Measurements from ENCODE around the gene NRXN3.

NRXN3 gene

DNA sequence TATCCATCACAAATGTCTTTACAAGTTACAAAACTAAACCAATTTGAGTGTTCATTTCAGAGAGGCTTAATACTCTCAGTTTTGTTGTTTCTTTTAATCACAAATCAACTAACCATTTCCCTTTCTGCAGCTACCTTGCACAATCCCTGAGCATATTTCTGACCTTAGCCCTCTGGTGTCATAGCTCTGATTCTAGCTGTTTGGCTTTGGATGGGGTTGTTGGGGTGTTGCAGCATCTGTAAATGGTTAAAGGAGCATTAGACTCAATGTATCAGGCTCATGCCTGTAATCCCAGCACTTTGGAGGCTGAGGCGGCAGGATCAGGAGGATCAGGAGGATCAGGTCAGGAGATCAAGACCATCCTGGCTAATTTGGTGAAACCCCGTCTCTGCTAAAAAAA, 461.4 kb downstream of the NRXN3 start:
- in situ Hi-C loops (cut with MboI; ENCODE audit: low sequenced_read_pairs, unreplicated experiment) = no loop called here
- TF ChIP-seq, protein P1, sequence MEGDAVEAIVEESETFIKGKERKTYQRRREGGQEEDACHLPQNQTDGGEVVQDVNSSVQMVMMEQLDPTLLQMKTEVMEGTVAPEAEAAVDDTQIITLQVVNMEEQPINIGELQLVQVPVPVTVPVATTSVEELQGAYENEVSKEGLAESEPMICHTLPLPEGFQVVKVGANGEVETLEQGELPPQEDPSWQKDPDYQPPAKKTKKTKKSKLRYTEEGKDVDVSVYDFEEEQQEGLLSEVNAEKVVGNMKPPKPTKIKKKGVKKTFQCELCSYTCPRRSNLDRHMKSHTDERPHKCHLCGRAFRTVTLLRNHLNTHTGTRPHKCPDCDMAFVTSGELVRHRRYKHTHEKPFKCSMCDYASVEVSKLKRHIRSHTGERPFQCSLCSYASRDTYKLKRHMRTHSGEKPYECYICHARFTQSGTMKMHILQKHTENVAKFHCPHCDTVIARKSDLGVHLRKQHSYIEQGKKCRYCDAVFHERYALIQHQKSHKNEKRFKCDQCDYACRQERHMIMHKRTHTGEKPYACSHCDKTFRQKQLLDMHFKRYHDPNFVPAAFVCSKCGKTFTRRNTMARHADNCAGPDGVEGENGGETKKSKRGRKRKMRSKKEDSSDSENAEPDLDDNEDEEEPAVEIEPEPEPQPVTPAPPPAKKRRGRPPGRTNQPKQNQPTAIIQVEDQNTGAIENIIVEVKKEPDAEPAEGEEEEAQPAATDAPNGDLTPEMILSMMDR (IDR thresholded peaks at IDR 0.05; ENCODE audit: borderline replicate concordance, control extremely low read depth, extremely low read depth, insufficient read depth, missing control alignments) = no peak
- no peak for DNase-seq (ENCODE audit: low spot score)

DNA sequence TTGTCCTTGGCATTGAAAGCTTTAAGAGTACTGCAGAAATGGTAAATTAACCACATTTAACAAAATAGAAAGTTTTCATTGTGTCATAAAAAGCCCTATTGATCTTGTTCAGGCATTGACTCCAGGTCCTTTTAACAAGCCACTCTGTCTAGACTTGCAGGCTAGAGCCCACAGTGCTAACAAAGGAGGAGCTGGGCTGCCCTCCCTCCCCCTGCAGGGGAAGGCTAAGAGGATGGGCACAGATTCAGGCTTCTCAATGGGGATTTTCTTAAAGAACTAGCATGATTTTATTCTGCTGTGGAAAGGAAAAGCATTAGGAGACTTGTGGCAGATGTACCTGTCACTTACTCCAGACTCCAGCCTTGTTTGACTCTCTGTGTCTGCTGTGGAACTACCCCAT, 463.6 kb downstream of the NRXN3 start:
- no peak for DNase-seq (ENCODE audit: low spot score)
- TF ChIP-seq, protein P1 (IDR thresholded peaks at IDR 0.05; ENCODE audit: borderline replicate concordance, control extremely low read depth, extremely low read depth, insufficient read depth, missing control alignments) = no peak
- in situ Hi-C loops (cut with MboI; ENCODE audit: low sequenced_read_pairs, unreplicated experiment) = no loop called here

DNA sequence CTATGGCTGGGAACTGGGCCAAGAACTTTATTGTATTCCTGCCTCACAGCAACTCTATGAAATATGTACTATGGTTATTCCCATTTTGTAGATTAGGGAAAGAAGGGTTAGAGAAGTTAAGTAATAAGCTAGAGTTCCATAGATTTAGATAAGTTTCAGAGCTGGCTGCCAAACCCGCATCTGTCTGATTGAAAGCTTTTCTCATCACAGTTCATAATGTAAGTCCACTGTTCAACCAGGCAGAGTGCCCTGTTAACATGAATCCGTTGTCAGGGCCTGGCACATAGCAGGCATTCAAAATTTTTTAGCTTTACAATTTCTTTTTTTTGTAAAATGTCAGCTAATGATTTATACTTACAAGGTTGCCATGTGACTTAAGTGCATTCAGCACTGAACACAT, 467.3 kb downstream of the NRXN3 start:
- TF ChIP-seq, protein P1 (IDR thresholded peaks at IDR 0.05; ENCODE audit: borderline replicate concordance, control extremely low read depth, extremely low read depth, insufficient read depth, missing control alignments) = no peak
- in situ Hi-C loops (cut with MboI; ENCODE audit: low sequenced_read_pairs, unreplicated experiment) = no loop called here
- DNase-seq (ENCODE audit: low spot score) = no peak

DNA sequence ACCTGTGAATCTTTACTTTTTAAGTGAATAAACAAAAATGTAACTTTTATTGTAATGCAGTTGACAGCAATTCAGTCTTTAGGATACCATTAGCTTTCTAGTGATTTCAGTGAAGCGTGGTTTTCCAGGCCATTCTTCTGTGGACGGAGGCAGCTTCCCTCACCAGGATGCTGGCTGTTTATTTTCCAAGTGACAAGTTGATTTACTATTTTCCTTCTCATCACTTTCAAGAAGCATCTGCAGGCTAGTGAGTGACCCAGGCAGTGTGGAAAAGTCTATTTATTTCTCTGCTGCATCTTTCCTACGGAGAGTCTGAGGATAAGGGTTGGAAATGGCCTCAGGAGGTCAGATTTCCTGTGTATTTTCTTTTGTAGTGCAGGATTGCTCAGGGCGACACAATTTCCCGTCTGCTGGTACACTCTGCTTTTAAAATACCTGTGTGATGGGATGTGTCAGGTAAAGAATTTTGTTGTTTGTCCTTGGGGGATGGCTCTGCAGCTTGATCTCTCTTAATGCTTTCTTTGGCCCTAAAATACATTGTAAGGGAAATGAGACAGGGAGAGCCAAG, 467.8 kb downstream of the NRXN3 start:
- in situ Hi-C loops (cut with MboI; ENCODE audit: low sequenced_read_pairs, unreplicated experiment) = no loop called here
- TF ChIP-seq, protein P1 (IDR thresholded peaks at IDR 0.05; ENCODE audit: borderline replicate concordance, control extremely low read depth, extremely low read depth, insufficient read depth, missing control alignments) = no peak

GRCh38 chr14:78638926-78639325, 468.8 kb downstream of the NRXN3 start:
- no peak for DNase-seq (ENCODE audit: low spot score)
- in situ Hi-C loops (cut with MboI; ENCODE audit: low sequenced_read_pairs, unreplicated experiment) = no loop called here
- TF ChIP-seq, protein P1 (IDR thresholded peaks at IDR 0.05; ENCODE audit: borderline replicate concordance, control extremely low read depth, extremely low read depth, insufficient read depth, missing control alignments) = no peak

More for the DNA sequence above, 467.8 kb downstream of the NRXN3 start:
- DNase-seq (ENCODE audit: low spot score) = no peak

DNA sequence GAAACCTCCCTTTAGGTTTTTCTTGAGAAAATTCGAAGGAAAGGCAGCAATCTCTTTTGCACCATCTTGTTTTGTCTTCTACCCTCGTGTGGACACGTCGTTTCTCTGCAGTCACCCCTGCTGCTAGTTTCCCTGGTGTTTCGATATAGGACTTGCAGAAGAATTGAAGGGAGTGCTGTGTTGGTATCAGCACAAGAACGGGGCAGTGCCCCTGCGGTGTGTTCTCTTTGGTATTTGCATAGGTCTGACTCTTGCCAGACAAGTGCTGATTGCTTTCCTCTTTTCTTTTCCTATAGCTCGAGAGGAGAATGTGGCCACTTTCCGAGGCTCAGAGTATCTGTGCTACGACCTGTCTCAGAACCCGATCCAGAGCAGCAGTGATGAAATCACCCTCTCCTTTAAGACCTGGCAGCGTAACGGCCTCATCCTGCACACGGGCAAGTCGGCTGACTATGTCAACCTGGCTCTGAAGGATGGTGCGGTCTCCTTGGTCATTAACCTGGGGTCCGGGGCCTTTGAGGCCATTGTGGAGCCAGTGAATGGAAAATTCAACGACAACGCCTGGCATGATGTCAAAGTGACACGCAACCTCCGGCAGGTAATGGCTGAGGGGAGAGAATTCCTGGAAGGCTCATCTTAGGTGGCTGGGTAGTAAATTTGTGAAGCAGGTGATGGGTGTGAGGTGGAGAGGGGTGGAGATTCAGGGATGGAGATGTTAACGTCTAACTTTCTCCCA, 474.8 kb downstream of the NRXN3 start:
- TF ChIP-seq, protein P1 (IDR thresholded peaks at IDR 0.05; ENCODE audit: borderline replicate concordance, control extremely low read depth, extremely low read depth, insufficient read depth, missing control alignments) = no peak
- DNase-seq (ENCODE audit: low spot score) = no peak
- in situ Hi-C loops (cut with MboI; ENCODE audit: low sequenced_read_pairs, unreplicated experiment) = no loop called here
